H1 (cell line): ENCODE data around the gene FANK1. TPM values are rescaled to one million over a fixed set of nuclear protein-coding genes. Genes with fewer than 3 reads are reported as not detected.

ENCODE experiments used
- CTCF ChIA-PET: fragments of 300-600 bp; sonication (Branson Sonifier 250); formaldehyde crosslinking; loops from one replicate; lab custom pipeline; 2021; ENCODE audit not compliant: partially characterized antibody; lab: Charles Lee
- POLR2A ChIA-PET: fragments of 300-600 bp; sonication (Branson Sonifier 250); formaldehyde crosslinking; loops from one replicate; lab custom pipeline; 2021; ENCODE audit warnings: inconsistent platforms; ENCODE audit not compliant: partially characterized antibody; lab: Charles Lee
- DNase-seq, 2 experiments: peaks; one replicate each; pipeline versions ENCODE4 v3.0.0 to v3.0.0-alpha.2; 2010 to 2022; ENCODE audit warnings: low spot score in 2 of 2, low read depth in 1 of 2, mixed read lengths in 1 of 2
- FAIRE-seq: peaks from 2 replicates; lab custom pipeline; 2011; peaks lifted over from hg19 to GRCh38; lab: Jason Lieb, UNC
- H2AFZ ChIP-seq: 2 replicates; pipeline ENCODE4 v1.8.1; 2012; ENCODE audit warnings: low read length, inconsistent platforms
- H2AK5ac ChIP-seq: 2 replicates; pipeline ENCODE4 v1.6.1; 2013; ENCODE audit warnings: low read depth, low read length
- H2BK120ac ChIP-seq: replicated peaks from 2 replicates; pipeline ENCODE3; 2013; ENCODE audit warnings: low read depth, low read length, inconsistent platforms
- H2BK12ac ChIP-seq: 2 replicates; pipeline ENCODE4 v1.6.1; 2013; ENCODE audit warnings: low read depth, low read length
- H2BK15ac ChIP-seq: 2 replicates; pipeline ENCODE4 v1.6.1; 2013; ENCODE audit warnings: low read length
- H2BK20ac ChIP-seq: 2 replicates; pipeline ENCODE4 v1.6.1; 2013; ENCODE audit warnings: low read length
- H2BK5ac ChIP-seq: 2 replicates; pipeline ENCODE4 v1.6.1; 2013; ENCODE audit warnings: low read depth, low read length
- H3K14ac ChIP-seq: 2 replicates; pipeline ENCODE4 v1.6.1; 2013; ENCODE audit warnings: inconsistent platforms; ENCODE audit not compliant: insufficient read length
- H3K18ac ChIP-seq: 2 replicates; pipeline ENCODE4 v1.6.1; 2013; ENCODE audit warnings: low read length; ENCODE audit errors: extremely low read depth
- H3K23ac ChIP-seq: 2 replicates; pipeline ENCODE4 v1.6.1; 2013; ENCODE audit warnings: inconsistent platforms; ENCODE audit not compliant: insufficient read length
- H3K23me2 ChIP-seq: 2 replicates; pipeline ENCODE4 v1.6.1; 2013; ENCODE audit warnings: low read depth, low read length
- H3K27ac ChIP-seq: 2 replicates; pipeline ENCODE4 v1.6.1; 2011; ENCODE audit warnings: low read depth, low read length, inconsistent platforms
- H3K27me3 ChIP-seq, 4 experiments: replicated peaks in 1 of 4; 1 replicate in 1 of 4; 2 replicates in 3 of 4; pipeline versions ENCODE4 v1.6.1 to v1.8.1; 2011 to 2013; ENCODE audit warnings: low read length in 3 of 4, mild to moderate bottlenecking in 3 of 4, inconsistent platforms in 2 of 4, mixed read lengths in 2 of 4, moderate library complexity in 1 of 4; ENCODE audit not compliant: control insufficient read depth in 3 of 4, insufficient read depth in 3 of 4; ENCODE audit errors: extremely low read depth in 1 of 4
- H3K36me3 ChIP-seq, 4 experiments: 2 replicates each; pipeline versions ENCODE4 v1.6.1 to v1.8.1; 2011 to 2013; ENCODE audit warnings: mild to moderate bottlenecking in 4 of 4, low read length in 3 of 4, moderate library complexity in 2 of 4, control low read depth in 1 of 4, inconsistent platforms in 1 of 4; ENCODE audit not compliant: insufficient read depth in 4 of 4, control insufficient read depth in 2 of 4
- H3K4ac ChIP-seq: replicated peaks from 2 replicates; pipeline ENCODE3; 2013; ENCODE audit warnings: low read length, low read depth, mixed read lengths, inconsistent platforms; ENCODE audit not compliant: insufficient read length
- H3K4me1 ChIP-seq, 4 experiments: replicated peaks in 1 of 4; 1 replicate in 1 of 4; 2 replicates in 3 of 4; pipeline versions ENCODE4 v1.6.1 to v1.8.1; 2011 to 2013; ENCODE audit warnings: low read length in 3 of 4, inconsistent platforms in 2 of 4, mixed read lengths in 1 of 4; ENCODE audit not compliant: insufficient read depth in 4 of 4, control insufficient read depth in 3 of 4
- H3K4me2 ChIP-seq, 2 experiments: 2 replicates each; pipeline versions ENCODE4 v1.6.1 to v1.8.1; 2011 to 2013; ENCODE audit warnings: low read depth in 2 of 2, low read length in 2 of 2, control low read depth in 1 of 2, inconsistent platforms in 1 of 2, mild to moderate bottlenecking in 1 of 2; ENCODE audit not compliant: insufficient read depth in 1 of 2
- H3K4me3 ChIP-seq, 4 experiments: fragments of 200-600, 300-600 bp in 1 of 4; sonication (generic), shearing (Covaris generic), sonication (Bioruptor Twin) in 1 of 4; 2 replicates each; pipeline versions ENCODE4 v1.5.1 to v1.8.1; 2011 to 2016; ENCODE audit warnings: low read length in 4 of 4, low read depth in 3 of 4, control low read depth in 2 of 4, inconsistent platforms in 2 of 4, mild to moderate bottlenecking in 2 of 4, mixed read lengths in 1 of 4, moderate library complexity in 1 of 4; ENCODE audit not compliant: insufficient read depth in 2 of 4; ENCODE audit errors: extremely low read depth in 1 of 4
- H3K56ac ChIP-seq: replicated peaks from 2 replicates; pipeline ENCODE3; 2013; ENCODE audit warnings: low read depth, mild to moderate bottlenecking, mixed read lengths, low read length, inconsistent platforms; ENCODE audit not compliant: insufficient read length
- H3K79me1 ChIP-seq: 2 replicates; pipeline ENCODE4 v1.6.1; 2013; ENCODE audit warnings: low read depth, low read length, control low read depth
- H3K79me2 ChIP-seq, 2 experiments: 2 replicates each; pipeline versions ENCODE4 v1.6.1 to v1.8.1; 2012 to 2013; ENCODE audit warnings: low read length in 2 of 2, mild to moderate bottlenecking in 2 of 2, inconsistent platforms in 1 of 2; ENCODE audit not compliant: insufficient read depth in 2 of 2, control insufficient read depth in 1 of 2
- H3K9ac ChIP-seq, 4 experiments: replicated peaks in 1 of 4; 1 replicate in 1 of 4; 2 replicates in 3 of 4; pipeline versions ENCODE4 v1.6.1 to v1.8.1; 2011 to 2013; ENCODE audit warnings: low read depth in 3 of 4, low read length in 3 of 4, control low read depth in 2 of 4, mild to moderate bottlenecking in 2 of 4, moderate library complexity in 2 of 4, inconsistent platforms in 1 of 4; ENCODE audit errors: extremely low read depth in 1 of 4
- H3K9me3 ChIP-seq, 2 experiments: 2 replicates each; pipeline versions ENCODE4 v1.6.1 to v1.8.1; 2012 to 2013; ENCODE audit warnings: mild to moderate bottlenecking in 2 of 2, moderate library complexity in 2 of 2, control low read depth in 1 of 2, inconsistent platforms in 1 of 2, low read depth in 1 of 2, low read length in 1 of 2, mixed read lengths in 1 of 2; ENCODE audit not compliant: insufficient read depth in 2 of 2
- H4K20me1 ChIP-seq, 2 experiments: replicated peaks in 1 of 2; 2 replicates each; pipeline versions ENCODE3 to v1.8.1; 2011 to 2013; ENCODE audit warnings: inconsistent platforms in 2 of 2, low read length in 2 of 2, mild to moderate bottlenecking in 1 of 2; ENCODE audit not compliant: insufficient read depth in 2 of 2, control insufficient read depth in 1 of 2
- H4K5ac ChIP-seq: 2 replicates; pipeline ENCODE4 v1.6.1; 2013; ENCODE audit warnings: low read length, low read depth, mixed read lengths, inconsistent platforms; ENCODE audit not compliant: insufficient read length
- H4K8ac ChIP-seq: 2 replicates; pipeline ENCODE4 v1.8.0; 2013; ENCODE audit warnings: mild to moderate bottlenecking, moderate library complexity, low read length, inconsistent platforms; ENCODE audit not compliant: insufficient read depth; ENCODE audit errors: extremely low read depth
- H4K91ac ChIP-seq: replicated peaks from 2 replicates; pipeline ENCODE3; 2013; ENCODE audit warnings: low read length, mixed read lengths, inconsistent platforms; ENCODE audit not compliant: insufficient read length
- ASH2L ChIP-seq: fragments of 200-600, 300-600 bp; sonication (generic); IDR thresholded peaks from one replicate; pipeline ENCODE4 v1.7.1; 2017; ENCODE audit warnings: low read length
- POLR2A ChIP-seq, 2 experiments: IDR thresholded peaks; 1 replicate in 1 of 2; 2 replicates in 1 of 2; pipeline ENCODE4 v1.6.1; 2011; ENCODE audit warnings: low read depth in 2 of 2, low read length in 2 of 2, mild to moderate bottlenecking in 2 of 2; ENCODE audit errors: control extremely low read depth in 1 of 2
- WGBS, 2 experiments: shearing (Covaris generic) in 1 of 2; methylation state at CpG; one replicate each; pipeline versions ENCODE4 v1.1.6 to v1.1.7; 2013 to 2015; ENCODE audit warnings: low lambda C conversion rate in 2 of 2, mixed read lengths in 2 of 2, inconsistent platforms in 1 of 2, low coverage in 1 of 2, missing lambda C conversion rate in 1 of 2; ENCODE audit not compliant: insufficient replicate concordance in 2 of 2, insufficient coverage in 1 of 2, insufficient read length in 1 of 2; ENCODE audit errors: extremely low coverage in 1 of 2, missing lambda C conversion rate in 1 of 2; 5-methylcytosine and 5-hydroxymethylcytosine counted together
- polyA plus RNA-seq, 7 experiments: library from polyadenylated mRNA; depleted of rRNA in 3 of 7; stranded (reverse) in 5 of 7; unstranded in 2 of 7; fragments of >200 nt in 5 of 7; fragments of 200-250 nt in 2 of 7; gene quantifications; 1 replicate in 5 of 7; 2 replicates in 1 of 7; 4 replicates in 1 of 7; pipeline versions ENCODE4 v1.2.1 to v1.2.3, GENCODE V29; 2011 to 2013; ENCODE audit warnings: missing spikeins in 2 of 7, mixed read lengths in 2 of 7
- total RNA-seq: library from RNA; stranded (reverse); fragmentation: NEBNext Ultra II Directional; extraction: Animal tissue kit (Norgen Biotek cat#: 25700); gene quantifications from 2 replicates; pipeline ENCODE4 v1.2.1, GENCODE V29; 2021

The FANK1 gene
- total and polyA plus RNA-seq, 2 of the 8 experiments (the other 6 are each of a cell fraction or from before 2014, with no cell fraction given), result 1.2 TPM; not detected in 1

GRCh38 chr10:126036515-126036914 is 140.2 kb downstream of the FANK1 start:
- WGBS, 2 experiments, result 91% methylated on average over 5 of the region's 5 CpGs; no CpG with 5 or more reads in 1 of the 2 experiments
- Histone ChIP-seq H3K4me1 (peaks cover 0 to 5% (median 3%) of the 10 kb centered on the region in 4 experiments; a peak in 1 of 7 replicates), H3K79me2 (no peaks in the 10 kb centered on the region), H3K36me3 (no peaks in the 10 kb centered on the region; a peak in 1 of 8 replicates), H3K4me2 (no peak overlapping the region), H3K9ac (no peak overlapping the region), H2BK20ac (no peak overlapping the region), H3K4me3 (no peak overlapping the region), H2AFZ (no peak overlapping the region)
- TF ChIP-seq POLR2A (IDR thresholded peaks at IDR 0.05; ENCODE audit: control extremely low read depth in 1 of 2, low read depth in 2 of 2, low read length in 2 of 2), result no peak
- no peak for TF ChIP-seq ASH2L
- TF ChIP-seq, all 59 proteins: peak for 0
- Histone ChIP-seq H3K27me3 (no peaks in the 10 kb centered on the region), H2BK12ac (no peak overlapping the region), H3K27ac (no peak overlapping the region), H3K18ac (no peak overlapping the region), H3K23me2 (no peaks in the 10 kb centered on the region), H4K91ac (no peak overlapping the region), H3K9me3 (0 out of 4 replicates have a peak, but pooled peaks cover 0 to 3% of the 10 kb centered on the region in 2 experiments), H2BK15ac (no peak overlapping the region), H2BK120ac (no peak overlapping the region), H2AK5ac (no peak overlapping the region), H4K5ac (no peak overlapping the region), H2BK5ac (no peak overlapping the region), H3K56ac (no peak overlapping the region), H3K23ac (no peak overlapping the region), H3K14ac (no peak overlapping the region), H3K4ac (no peak overlapping the region), H4K8ac (no peak overlapping the region), H4K20me1 (no peaks in the 10 kb centered on the region), H3K79me1 (no peaks in the 10 kb centered on the region)
- ChIA-PET POLR2A (interaction anchor here (0.6 kb wide), 1 partner anchor 135 kb away, joined by 3 read pairs; no protein-coding TSS in a partner anchor), CTCF (no interaction called here)
- no peak for DNase-seq
- FAIRE-seq, result no peak
